ENCODE results near the gene TRMT44. TPM values are rescaled to one million over a fixed set of nuclear protein-coding genes. Genes with fewer than 3 reads are reported as not detected.
"Not testable (repeated sequence)": the region's sequence is repeated elsewhere in the genome, so short reads cannot be mapped to it uniquely, and the experiment has no call there.

The TRMT44 gene
- total RNA-seq, 1 donor from 2014 or later, result 20.1 TPM

DNA sequence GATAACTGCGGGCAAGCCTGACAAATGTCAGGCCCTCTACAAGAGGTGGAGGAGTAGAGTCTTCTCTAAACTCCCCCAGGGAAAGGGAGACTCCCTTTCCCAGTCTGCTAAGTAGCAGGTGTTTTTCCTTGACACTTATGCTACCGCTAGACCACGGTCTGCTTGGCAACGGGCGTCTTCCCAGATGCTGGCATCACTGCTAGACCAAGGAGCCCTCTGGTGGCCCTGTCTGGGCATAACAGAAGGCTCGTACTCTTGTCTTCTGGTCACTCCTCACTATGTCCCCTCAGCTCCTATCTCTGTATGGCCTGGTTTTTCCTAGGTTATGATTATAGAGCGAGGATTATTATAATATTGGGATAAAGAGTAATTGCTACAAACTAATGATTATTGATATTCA, 33.7 kb upstream of the TRMT44 start:
- H3K4me1 Mint-ChIP-seq; H3K27me3 Mint-ChIP-seq (ENCODE audit: low read depth); H3K4me3 Mint-ChIP-seq; H3K27ac Mint-ChIP-seq (ENCODE audit: unreplicated experiment); H3K9me3 Mint-ChIP-seq: not testable (repeated sequence)
- DNase-seq (ENCODE audit: low read depth, low spot score), result peak; percentile 25
- peaks cover 16% of the 10 kb centered on the region for H3K36me3 Mint-ChIP-seq (ENCODE audit: low read depth)
- TF ChIP-seq, protein P1, sequence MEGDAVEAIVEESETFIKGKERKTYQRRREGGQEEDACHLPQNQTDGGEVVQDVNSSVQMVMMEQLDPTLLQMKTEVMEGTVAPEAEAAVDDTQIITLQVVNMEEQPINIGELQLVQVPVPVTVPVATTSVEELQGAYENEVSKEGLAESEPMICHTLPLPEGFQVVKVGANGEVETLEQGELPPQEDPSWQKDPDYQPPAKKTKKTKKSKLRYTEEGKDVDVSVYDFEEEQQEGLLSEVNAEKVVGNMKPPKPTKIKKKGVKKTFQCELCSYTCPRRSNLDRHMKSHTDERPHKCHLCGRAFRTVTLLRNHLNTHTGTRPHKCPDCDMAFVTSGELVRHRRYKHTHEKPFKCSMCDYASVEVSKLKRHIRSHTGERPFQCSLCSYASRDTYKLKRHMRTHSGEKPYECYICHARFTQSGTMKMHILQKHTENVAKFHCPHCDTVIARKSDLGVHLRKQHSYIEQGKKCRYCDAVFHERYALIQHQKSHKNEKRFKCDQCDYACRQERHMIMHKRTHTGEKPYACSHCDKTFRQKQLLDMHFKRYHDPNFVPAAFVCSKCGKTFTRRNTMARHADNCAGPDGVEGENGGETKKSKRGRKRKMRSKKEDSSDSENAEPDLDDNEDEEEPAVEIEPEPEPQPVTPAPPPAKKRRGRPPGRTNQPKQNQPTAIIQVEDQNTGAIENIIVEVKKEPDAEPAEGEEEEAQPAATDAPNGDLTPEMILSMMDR (conservative IDR thresholded peaks at IDR 0.05), result peak; percentile 58

DNA sequence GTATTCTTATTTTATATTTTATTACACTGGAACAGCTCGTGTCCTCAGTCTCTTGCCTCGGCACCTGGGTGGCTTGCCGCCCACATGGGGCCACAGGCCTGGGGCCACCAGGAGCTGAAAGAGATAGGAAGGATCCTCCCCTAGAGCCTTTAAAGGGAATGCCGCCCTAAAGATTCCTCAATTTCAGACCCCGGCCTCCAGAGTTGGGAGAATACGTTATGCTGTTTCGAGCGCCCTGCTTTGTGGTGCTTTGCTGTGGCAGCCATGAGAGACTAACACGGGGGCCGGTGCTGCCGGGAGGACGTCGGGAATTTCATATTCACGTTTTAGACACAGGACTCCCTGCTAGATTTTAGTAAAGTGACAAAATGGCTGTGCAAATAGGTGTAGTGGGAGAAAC, 33.3 kb upstream of the TRMT44 start:
- Mint-ChIP-seq H3K4me1 (peaks cover 5% of the 10 kb centered on the region), H3K27me3 (ENCODE audit: low read depth) (no peaks in the 10 kb centered on the region), H3K4me3 (no peak overlapping the region), H3K9me3 (peaks cover 5% of the 10 kb centered on the region), H3K27ac (ENCODE audit: unreplicated experiment) (no peak overlapping the region), H3K36me3 (ENCODE audit: low read depth) (peaks cover 17% of the 10 kb centered on the region)
- no peak for DNase-seq (ENCODE audit: low read depth, low spot score)
- TF ChIP-seq, protein P1 (conservative IDR thresholded peaks at IDR 0.05), result no peak

DNA sequence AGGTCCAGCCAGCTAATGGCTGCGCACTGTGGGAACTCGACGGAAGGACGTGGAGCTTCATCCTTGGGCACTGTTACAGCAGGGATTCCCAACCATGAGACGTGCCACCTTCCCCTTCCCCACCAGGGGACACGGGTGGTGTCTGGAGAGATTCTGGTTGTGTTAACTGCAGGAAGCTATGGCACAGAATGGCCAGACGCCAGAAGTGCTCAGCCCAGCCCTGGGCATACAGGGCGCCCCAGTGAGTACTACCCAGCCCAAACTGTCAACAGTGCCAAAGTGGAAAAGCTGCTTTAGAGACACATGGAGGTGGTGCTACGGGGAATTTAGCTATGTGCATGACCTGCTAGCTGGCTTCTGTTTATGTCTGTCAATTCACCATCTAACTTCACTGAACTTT, 32.8 kb upstream of the TRMT44 start:
- peaks cover 5% of the 10 kb centered on the region for H3K4me1 Mint-ChIP-seq
- H3K36me3 Mint-ChIP-seq (ENCODE audit: low read depth), result peaks cover 18% of the 10 kb centered on the region
- H3K27ac Mint-ChIP-seq (ENCODE audit: unreplicated experiment), result no peak overlapping the region
- H3K27me3 Mint-ChIP-seq (ENCODE audit: low read depth), result no peaks in the 10 kb centered on the region
- no peak for DNase-seq (ENCODE audit: low read depth, low spot score)
- no peak overlapping the region for H3K4me3 Mint-ChIP-seq
- TF ChIP-seq, protein P1 (conservative IDR thresholded peaks at IDR 0.05), result no peak
- peaks cover 5% of the 10 kb centered on the region for H3K9me3 Mint-ChIP-seq

DNA sequence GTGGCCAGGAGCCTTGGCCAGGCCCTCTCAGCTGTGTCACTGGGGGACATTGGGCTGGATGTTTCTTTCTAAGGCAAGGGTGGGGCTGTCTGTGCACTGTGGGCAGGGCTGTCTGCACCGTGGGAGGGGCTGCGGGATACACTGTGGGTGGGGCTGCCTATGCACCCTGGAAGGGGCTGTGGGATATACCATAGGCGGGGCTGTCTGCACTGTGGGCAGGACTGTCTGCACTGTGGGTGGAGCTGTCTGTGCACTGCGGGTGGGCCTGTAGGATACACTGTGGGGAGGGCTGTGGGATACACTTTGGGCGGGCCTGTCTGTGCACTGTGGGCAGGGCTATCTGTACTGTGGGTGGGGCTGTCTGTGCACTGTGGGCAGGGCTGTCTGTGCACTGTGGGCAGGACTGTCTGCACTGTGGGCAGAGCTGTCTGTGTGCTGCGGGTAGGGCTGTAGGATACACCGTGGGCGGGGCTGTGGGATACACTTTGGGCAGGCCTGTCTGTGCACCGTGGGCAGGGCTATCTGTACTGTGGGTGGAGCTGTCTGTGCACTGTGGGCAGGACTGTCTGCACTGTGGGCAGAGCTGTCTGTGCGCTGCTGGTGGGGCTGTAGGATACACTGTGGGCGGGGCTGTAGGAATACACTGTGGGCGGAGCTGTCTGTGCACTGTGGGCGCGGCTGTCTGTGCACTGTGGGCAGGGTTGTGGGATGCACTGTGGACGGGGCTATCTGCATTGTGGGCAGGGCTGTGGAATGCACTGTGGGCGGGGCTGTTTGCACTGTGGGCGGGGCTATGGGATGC, 31.1 kb upstream of the TRMT44 start:
- TF ChIP-seq, protein P1 (conservative IDR thresholded peaks at IDR 0.05), result no peak
- Mint-ChIP-seq H3K9me3 (peaks cover 5% of the 10 kb centered on the region), H3K36me3 (ENCODE audit: low read depth) (peaks cover 18% of the 10 kb centered on the region), H3K27me3 (ENCODE audit: low read depth) (no peaks in the 10 kb centered on the region), H3K4me3 (no peak overlapping the region), H3K27ac (ENCODE audit: unreplicated experiment) (peak overlapping the region; percentile 71), H3K4me1 (peaks cover 5% of the 10 kb centered on the region)
- no peak for DNase-seq (ENCODE audit: low read depth, low spot score)

DNA sequence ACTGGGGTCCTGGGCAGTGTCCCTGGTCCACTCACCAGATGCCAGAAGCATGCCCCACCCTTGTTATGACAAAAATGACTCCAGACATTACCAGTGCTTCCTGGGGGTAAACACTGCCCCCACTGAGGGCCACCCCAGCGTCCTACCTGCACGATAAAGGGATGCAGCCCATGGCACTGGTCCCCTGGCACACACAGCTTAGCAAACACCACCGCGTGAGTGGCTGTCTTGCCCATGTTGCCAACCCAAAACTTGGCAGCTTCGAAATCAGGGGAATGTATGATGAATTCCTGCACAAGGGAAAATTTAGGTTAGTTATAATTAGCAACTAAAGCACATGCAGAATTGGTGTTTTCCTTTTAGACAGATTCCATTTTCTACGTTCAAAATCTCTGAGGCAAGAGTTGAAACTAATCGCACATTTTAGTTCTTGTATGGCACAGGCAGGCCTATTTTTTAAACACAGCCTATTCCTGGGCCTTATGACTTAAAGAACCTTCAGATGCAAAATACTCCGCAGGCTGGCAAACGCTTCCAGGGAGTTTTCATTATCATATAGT, 30.4 kb upstream of the TRMT44 start:
- Mint-ChIP-seq H3K27me3 (ENCODE audit: low read depth) (no peaks in the 10 kb centered on the region), H3K4me3 (no peak overlapping the region), H3K27ac (ENCODE audit: unreplicated experiment) (no peak overlapping the region), H3K36me3 (ENCODE audit: low read depth) (peaks cover 15% of the 10 kb centered on the region), H3K4me1 (peaks cover 5% of the 10 kb centered on the region), H3K9me3 (peaks cover 5% of the 10 kb centered on the region)
- TF ChIP-seq, protein P1 (conservative IDR thresholded peaks at IDR 0.05), result no peak
- DNase-seq (ENCODE audit: low read depth, low spot score), result no peak
